NCI-H2196 treated with DMSO at 0.1 percent for 48 hours (cell line): ENCODE measurements around the gene TSPAN5.
"Not testable (repeated sequence)": the region's sequence is repeated elsewhere in the genome, so short reads cannot be mapped to it uniquely, and the experiment has no call there.

ENCODE experiments used
- DNase-seq: peaks from one replicate; lab custom pipeline; 2025; ENCODE audit not compliant: unreplicated experiment; lab: John Stamatoyannopoulos, UW

The TSPAN5 gene

DNA sequence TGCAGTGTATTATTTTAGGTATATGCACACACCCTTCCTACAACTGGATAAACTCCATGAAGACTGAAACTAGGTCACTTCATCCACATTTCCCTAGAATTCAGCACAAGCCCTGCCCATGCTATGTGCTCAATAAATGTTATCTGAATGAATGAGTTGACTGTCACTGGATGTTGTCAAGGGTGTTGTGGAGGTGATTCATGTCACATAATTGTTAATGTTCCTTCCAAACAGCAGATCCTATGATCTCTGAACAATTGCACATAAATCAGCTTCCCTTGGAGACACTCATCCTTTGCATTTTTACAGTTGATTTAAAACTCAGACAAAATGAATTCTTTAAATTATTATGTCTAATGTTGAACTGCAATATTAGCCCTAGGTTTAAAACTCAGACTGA lies 154.7 kb downstream of the TSPAN5 start:
- DNase-seq, result no peak

DNA sequence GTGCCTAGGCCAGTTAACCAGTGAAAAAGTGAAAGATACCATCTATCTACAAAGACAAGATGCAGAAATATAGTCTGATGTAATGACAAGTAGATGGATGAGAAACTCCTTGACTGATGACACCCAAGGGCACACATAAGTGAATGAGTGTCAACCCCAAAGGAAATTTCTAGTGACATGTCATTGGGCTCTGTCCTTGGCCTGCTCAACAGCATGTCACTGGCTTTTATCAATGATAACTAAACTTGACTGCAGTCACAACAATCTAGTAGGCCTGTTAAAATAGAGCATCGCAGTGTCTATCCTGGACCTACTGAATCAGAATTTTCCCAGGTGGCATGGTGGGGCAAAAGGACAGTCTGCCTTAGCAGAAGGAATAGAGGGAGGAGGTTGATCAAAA lies 155.8 kb downstream of the TSPAN5 start:
- no peak for DNase-seq

GRCh38 chr4:98502031-98502430 lies 156.4 kb downstream of the TSPAN5 start:
- DNase-seq, result no peak

- DNase-seq, result no peak
These were observed 157.0 kb downstream of the TSPAN5 start for GRCh38 chr4:98501383-98501782.

DNA sequence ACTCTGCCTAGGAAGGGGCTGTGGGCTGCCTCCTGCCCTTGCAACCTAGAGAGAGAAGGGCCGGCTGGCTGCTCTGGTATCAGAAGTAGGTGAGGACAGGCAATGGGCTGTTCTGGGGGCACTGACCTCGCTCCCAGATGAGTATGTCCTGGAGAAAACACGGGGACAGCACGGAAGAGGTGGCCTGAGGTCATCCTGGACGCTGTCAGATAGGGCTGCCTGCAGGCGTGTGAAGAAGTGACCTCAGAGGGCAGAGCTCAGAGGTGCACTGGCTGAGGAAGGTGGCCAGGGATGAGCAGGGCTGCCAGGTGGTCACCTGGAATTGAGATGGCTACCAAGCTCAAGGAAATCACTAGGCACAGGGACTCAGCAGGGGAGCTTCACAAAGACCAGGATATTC lies 159.6 kb downstream of the TSPAN5 start:
- DNase-seq, result no peak

GRCh38 chr4:98496152-98496845 lies 162.1 kb downstream of the TSPAN5 start:
- no peak for DNase-seq

GRCh38 chr4:98493296-98493695 lies 165.1 kb downstream of the TSPAN5 start:
- DNase-seq, result no peak

- DNase-seq, result no peak
These were observed 166.4 kb downstream of the TSPAN5 start for GRCh38 chr4:98491899-98492559.

DNA sequence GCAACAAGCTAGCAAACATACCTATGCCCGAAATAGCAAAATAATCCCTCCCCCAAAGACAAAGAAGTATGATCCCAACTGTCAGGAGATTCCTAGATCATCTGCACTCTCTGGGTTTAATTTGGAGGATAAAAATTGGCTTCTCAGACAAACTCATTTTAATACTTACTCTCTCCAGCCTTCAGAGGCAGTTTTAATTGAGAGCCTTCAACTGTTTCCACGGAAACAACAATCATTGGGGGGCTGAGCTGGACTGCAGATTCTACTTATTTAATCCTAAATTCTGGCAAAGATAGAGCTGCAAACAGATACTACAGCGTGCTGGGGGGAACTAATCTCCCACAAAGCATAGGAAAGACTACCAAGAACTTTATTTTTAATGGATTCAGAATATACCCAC lies 168.2 kb downstream of the TSPAN5 start:
- no peak for DNase-seq

- DNase-seq, result no peak
These were observed 172.5 kb downstream of the TSPAN5 start for GRCh38 chr4:98485816-98486345.

- no peak for DNase-seq
These were observed 174.4 kb downstream of the TSPAN5 start for GRCh38 chr4:98484031-98484430.

GRCh38 chr4:98482847-98483806 lies 175.3 kb downstream of the TSPAN5 start:
- no peak for DNase-seq

DNA sequence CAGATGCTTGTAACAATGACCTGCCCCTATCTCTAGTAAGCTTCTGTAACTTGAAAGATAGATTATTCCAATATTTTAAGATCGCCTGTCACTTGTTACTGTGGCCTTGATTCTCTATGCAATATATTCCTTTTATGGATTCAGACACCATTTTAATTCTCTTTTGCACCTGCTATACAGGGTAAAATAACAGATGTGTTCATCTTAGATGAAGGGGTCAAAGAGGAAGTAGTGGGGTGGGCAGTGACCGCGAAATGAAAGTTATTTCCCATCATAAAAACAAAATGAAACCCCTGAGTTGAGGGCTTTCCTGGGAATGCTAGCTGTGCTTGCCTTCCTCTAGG lies 175.9 kb downstream of the TSPAN5 start:
- DNase-seq, result no peak

DNA sequence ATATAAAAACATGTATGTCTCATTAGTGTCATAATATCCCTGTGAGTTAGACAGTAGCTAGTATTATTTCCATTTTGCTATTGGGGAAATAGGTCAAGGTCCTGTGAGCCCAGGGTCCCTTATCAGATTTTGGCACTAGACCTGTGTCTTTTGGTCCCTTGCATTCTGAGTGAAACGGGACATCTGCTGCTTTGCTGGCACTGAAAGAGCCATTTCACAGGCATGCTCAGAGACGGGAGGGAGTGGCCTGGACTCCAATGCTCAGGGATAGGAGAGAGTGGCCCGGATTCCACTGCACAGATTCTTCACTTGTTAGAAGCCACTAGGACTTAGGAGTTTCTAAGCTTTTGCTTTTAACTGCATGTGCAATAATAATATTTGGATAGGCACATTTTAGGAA lies 177.2 kb downstream of the TSPAN5 start:
- DNase-seq, result no peak

DNA sequence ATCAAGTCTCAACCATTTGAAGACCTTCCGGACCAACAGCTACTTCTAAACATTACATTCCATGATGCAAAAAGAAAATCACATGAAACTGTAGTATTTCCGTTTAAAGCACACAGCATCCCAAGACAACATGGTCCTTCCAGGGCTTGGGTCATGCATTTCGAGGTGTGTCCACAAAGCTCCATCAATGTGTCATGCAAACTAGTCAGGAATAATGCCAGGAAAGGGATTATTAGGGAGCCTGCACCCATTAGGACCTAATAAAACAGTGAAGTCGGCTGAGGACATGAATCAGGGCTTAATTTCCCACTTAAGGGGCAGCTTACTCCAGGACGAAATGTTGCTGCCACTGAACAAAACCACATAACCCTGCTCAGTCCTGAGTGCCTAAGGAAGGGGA lies 177.9 kb downstream of the TSPAN5 start:
- DNase-seq, result no peak

DNA sequence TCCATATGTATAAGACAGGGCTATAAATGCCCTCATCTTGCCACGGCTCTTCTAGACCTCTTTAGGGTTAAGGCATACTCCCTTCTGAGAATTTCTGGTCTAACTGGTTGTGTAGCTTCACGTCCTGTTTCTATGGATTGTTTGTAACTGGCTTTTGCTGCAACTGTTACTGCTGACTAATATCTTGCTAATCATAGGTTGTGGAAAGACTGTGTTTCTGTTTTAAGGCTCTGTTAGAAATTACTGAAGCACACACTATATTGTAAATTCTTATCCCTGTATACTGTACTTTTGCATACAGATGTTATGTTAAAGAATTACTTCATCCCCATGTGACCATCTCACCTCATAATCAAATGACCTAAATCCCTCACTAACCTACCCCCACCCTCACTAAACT lies 178.8 kb downstream of the TSPAN5 start:
- not testable (repeated sequence) for DNase-seq

GRCh38 chr4:98476891-98477290 lies 181.5 kb downstream of the TSPAN5 start:
- no peak for DNase-seq

DNA sequence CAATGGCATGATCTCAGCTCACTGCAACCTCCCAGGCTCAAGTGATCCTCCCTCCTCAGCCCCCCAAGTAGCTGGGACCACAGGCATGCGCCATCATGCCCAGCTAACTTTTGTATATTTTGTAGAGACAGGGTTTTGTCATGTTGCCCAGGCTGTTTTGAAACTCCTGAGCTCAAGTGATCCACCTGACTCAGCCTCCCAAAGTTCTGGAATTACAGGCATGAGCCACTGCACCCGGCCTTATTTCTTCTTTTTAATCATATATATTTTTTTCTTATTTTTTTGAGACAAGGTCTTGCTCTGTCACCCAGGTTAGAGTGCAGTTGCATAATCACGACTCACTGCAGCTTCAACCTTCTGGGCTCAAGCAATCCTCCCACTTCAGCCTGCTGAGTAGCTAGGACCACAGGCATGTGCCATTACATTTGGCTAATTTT lies 184.0 kb downstream of the TSPAN5 start:
- DNase-seq, result no peak

GRCh38 chr4:98473046-98473445 lies 185.4 kb downstream of the TSPAN5 start:
- no peak for DNase-seq

DNA sequence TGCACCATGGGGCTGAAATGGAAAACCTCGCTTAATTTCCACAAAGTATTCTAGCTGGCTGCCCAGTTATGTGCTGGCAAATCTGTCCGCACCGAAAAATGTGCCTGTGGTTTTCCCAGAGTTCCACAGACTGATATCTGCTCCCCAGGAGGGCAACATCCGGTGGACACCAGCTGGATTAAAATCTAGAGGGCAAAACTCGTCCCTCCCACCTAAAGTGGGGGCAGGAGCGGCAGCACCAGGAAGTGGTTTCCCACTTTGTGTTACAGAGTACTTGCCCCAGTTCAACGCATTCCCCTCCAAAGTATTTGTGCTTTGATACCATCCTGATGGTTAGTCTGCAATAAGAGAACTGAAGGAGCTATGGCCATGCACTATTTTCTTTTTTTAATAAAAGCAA lies 187.6 kb downstream of the TSPAN5 start:
- no peak for DNase-seq

DNA sequence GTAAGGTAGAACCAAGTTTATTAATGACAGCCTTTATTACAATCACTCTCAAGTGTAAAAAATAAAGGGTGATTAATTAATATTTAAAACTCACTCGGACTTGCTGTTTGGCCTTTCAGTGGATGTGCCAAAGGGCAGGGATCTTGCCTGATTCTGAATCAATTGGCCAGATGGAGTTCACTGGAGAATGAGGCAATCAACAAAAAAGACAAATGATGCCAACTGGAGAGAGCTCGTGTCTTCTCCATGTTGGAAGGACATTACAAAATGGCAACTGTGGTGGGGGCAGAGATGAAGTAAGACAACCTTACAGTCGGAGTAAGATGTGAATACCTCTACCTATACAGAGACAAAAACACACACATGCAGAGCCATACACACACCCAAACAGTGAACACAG lies 188.0 kb downstream of the TSPAN5 start:
- no peak for DNase-seq

DNA sequence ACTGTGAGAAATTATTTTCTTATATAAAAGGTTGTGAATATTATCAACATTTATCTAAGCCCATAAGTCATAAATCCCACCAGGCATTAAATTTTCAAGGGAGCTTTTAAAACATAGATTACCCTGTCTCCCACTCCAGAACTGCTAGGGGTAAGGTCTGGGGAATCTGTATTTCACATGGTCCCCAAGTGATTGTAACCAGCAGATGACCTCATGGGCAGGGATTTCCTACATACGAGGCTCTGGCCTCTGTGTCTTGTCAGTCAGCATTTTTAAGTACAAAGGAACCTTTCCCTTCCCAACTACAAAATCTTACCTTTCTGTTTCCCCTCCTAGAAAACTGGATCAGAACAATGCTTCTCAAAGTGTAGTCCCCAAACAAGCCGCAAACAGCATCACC lies 188.6 kb downstream of the TSPAN5 start:
- no peak for DNase-seq
